ENCODE data around the gene NOL4L.
"Not testable (repeated sequence)": the region's sequence is repeated elsewhere in the genome, so short reads cannot be mapped to it uniquely, and the experiment has no call there.

NOL4L gene

DNA sequence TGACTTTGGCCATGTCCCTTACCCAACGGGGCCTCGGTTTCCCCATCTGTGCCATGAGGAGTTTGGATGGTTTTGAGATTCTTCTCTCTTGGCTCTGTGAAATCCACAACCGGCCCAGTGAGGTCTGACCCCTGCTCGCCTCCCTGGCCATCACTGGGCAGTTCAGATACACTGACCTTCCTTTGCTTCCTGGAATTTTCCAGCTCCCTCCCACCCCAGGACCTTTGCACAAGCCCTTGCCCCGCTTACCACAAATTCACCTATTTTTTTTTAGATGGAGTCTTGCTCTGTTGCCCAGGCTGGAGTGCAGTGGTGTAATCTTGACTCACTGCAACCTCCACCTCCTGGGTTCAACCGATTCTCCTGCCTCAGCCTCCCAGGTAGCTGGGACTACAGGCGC, 12.6 kb upstream of the NOL4L start:
- in situ Hi-C loops (cut with MboI; ENCODE audit: low sequenced_read_pairs): no loop called here

DNA sequence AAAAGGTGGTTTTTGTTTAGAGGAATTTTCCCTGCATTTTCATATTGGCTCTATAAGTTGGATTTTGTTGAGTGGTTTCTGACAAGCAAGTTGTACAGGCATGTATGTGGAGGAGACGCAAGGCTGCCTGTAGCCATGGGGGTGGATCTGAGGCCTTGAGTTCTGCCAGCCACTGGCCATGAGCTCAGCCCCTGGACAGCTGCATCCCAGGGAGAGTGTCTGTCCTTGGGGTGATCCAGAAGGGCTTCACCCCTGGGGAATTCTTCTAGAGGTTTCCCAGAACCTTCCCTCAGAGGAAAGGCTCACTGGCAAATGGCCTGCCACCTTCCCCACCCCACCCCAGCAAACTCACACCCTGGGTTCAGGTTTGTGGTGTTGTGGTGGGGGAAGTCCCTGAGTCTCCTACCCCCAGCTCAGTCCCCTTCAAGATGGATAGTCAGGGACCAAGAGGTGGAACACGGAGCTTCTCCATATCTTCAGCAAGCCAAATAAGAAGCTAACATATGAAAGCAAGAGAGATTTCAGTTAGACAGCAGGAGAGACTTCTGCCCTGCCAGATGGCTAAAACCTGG, 11.6 kb upstream of the NOL4L start:
- in situ Hi-C loops (cut with MboI; ENCODE audit: low sequenced_read_pairs): no loop called here

DNA sequence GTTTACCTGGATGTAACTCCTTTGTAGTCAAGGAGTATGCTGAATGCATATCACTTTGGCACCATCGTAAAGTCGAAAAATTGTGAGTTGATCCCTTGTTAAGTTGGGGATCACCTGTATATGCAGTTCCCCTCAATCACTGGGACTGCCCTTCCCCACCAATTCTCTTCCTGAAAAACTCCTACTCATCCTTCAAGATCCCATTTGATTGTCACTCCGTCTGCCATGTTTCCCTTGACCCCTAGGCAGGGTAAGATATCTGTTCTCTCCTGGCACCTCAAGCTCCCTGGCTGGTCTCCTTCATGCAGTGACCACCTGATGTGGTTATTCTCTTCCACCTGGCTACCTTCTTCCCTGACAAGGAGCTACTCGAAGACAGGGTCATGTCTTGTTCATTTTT, 10.0 kb upstream of the NOL4L start:
- in situ Hi-C loops (cut with MboI; ENCODE audit: low sequenced_read_pairs): no loop called here

DNA sequence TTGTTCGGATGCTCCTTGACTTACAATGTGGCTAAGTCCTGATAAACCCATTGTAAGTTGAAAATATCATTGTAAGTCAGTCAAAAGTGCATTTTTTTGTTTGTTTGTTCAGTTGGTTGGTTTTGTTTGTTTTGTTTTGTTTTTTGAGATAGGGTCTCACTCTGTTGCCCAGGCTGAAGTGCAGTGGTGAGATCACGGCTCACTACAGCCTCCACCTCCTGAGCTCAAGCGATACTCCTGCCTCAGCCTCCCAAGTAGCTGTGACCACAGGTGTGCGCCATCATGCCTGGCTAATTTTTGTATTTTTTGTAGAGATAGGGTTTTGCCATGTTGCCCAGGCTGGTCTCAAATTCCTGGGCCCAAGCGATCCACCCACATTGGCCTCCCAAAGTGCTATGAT, 9.5 kb upstream of the NOL4L start:
- in situ Hi-C loops (cut with MboI; ENCODE audit: low sequenced_read_pairs): not testable (repeated sequence)

DNA sequence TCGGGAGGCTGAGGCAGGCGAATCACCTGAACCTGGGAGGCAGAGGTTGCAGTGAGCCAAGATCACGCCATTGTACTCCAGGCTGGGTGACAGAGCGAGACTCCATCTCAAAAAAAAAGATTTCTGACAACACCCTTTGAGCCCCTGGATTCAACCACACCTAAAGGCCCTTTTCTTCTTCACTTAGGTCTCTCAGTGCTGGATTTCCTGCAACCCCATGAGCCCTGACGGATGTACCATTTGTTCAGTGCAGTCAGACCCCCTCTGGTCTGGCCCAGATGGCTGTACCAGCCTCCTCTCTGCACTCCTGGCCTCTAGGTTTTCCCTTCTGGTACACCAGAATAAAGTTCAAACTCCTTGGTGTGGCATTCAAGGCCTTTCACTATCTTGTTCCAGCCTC, 9.1 kb upstream of the NOL4L start:
- in situ Hi-C loops (cut with MboI; ENCODE audit: low sequenced_read_pairs): no loop called here

DNA sequence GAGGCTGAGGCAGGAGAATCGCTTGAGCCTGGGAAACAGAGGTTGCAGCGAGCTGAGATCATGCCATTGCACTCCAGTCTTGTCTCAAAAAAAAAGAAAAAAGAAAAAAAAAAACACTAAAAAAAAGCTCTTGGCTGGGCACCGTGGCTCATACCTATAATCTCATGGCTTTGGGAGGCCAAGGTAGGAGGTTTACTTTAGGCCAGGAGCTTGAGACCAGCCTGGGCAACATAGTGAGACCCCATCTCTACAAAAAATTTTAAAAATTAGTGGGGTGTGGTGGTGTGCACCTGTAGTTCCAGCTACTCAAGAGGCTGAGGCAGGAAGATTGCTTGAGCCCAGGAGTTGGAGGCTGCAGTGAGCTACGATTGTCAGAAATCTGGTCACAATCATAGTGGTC, 7.5 kb upstream of the NOL4L start:
- in situ Hi-C loops (cut with MboI; ENCODE audit: low sequenced_read_pairs): not testable (repeated sequence)

DNA sequence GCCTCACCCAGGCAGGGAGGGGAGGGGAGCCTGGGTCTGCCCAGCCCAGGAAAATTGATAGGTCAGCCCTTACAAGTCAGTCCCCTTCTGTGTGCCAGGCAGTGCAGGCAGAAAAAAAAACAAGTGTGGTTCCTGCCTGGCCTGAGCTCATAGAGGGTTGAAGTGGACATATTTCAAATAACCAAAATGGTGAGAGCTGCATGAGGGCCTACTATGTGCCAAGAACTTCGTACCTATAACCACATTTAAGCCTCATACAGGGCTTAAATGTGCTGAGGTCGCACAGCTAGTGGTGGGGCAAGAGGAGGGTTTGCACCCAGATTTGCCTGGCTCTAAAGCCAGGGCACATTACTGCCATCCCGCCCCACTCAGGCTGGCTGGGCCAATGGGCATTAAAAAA, 6.9 kb upstream of the NOL4L start:
- in situ Hi-C loops (cut with MboI; ENCODE audit: low sequenced_read_pairs): no loop called here

DNA sequence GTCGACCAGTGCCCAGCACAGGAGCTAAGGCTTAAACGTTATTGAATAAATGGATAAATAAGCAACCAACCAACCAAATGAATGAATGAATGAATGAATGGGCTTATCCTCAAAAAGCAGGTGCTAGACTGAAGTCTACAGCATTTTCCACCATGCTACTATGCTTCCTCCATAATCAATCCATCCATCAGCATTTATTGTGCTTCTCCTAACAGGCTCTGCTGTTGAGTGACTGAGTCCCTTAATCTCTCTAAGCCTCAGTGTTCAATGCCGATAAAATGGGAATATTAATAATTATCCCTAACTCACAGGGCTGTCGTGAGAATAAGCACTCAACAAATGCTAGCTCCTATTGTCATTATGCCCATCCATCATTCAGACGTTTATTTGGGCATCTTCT, 4.6 kb upstream of the NOL4L start:
- in situ Hi-C loops (cut with MboI; ENCODE audit: low sequenced_read_pairs): no loop called here

DNA sequence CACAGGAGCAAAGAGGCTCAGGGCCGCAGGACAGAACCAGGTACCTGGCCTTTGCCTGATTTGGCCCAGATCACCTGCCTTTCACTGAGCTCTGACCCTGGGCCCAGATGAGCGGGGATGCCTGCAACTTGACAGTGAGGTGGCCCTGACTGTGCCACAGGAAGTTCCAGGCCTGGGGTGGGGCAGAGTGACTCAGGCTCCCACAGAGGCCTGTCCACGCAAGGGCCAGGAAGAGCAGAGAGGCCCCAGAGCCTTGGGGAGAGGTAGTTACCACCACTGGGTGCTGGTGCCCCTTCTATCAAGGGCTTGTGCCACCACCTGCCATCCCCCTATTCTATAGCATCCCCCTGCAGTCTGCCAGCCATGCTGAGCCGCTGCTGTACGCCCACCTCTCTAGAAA, 4.1 kb upstream of the NOL4L start:
- in situ Hi-C loops (cut with MboI; ENCODE audit: low sequenced_read_pairs): no loop called here

DNA sequence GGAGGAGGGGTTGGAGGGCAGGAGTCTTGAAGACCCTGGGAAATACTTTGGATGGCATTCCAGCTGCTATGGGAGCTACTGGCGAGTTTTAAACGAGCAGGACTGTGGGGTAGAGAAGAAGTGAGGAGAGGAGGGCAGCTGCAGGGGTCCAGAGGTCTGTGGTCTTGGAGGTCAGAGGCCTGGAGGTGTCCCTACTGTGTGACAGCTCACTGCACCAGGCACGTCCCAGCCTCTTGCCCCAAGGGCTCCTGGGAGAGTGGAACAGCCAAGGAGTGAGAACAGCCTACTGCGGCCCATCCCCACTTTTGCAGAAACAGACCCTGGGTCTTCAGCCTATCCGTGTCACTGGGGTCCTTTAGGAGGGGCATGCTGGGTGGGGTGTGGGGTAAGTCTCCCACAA, 2.9 kb upstream of the NOL4L start:
- in situ Hi-C loops (cut with MboI; ENCODE audit: low sequenced_read_pairs): no loop called here

DNA sequence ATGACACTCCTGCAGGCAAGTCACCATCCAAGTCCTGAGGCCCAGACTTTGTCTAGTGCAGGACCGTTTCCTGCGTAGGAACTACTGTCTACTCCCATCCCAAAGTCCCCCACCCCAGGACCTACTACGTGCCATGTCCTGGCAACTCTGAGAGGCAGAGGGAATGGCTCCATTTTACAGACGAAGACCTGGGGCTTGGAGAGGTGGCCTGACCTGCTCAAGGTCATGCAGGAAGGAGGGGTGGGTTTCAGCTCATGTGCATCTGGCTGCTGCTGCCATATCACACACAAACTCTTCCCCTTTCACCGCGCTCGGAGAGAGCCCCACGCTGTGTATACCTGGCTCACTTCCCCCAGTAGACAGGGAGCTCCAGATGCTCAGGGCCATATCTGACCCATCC, 1.2 kb upstream of the NOL4L start:
- in situ Hi-C loops (cut with MboI; ENCODE audit: low sequenced_read_pairs): no loop called here

DNA sequence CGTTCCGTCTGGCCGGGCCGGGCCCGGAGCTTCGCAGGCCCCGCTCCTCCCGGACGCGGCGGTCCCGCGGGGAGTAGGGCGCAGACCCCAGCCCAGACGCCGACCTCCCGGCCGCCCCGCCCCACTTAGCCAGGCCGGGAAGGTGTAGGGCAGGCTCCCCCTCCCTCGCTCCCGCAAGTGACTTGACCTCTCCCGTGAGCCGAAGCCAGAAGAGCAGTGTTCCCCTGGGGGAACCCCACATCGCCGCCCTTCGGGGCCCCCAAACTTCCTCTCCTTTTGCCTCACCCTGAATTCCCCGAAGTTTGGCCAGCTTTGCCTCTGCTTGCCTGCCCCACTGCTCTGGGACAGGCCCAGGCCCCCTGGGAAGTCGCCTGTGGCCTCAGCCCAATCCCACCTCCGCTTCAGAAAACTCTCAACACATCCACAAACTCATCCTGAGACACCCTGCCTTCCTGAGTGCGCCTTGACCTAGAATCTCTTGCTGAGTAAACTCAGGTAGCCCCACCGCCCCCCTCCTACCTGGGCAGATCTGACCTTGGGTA, 524 bp upstream of the NOL4L start:
- in situ Hi-C loops (cut with MboI; ENCODE audit: low sequenced_read_pairs): no loop called here

DNA sequence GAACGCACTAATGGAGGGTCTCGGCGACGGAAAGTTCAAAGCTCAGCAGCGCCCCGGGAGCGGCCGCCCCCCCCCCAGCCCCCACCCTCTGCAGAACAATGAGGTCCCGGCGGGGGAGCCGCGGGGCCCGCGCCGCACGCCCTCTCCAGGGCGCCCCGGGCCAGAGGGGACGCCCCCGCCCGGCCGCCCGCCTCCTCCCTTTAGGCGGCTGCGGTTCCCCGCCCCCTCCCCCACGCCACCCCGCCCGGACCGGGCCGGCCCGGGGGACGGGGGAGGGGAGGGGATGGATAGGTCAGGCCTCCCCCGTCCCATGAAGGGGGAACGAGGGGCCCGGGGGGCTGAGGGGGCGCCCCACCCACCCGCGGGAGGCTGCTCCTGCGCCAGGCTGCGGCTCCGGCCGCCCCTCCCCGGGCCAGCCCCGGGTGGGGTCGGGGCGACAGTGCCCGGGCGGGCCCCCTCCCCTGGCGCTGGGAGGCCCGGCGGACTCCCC, 1.5 kb downstream of the NOL4L start:
- in situ Hi-C loops (cut with MboI; ENCODE audit: low sequenced_read_pairs): no loop called here

DNA sequence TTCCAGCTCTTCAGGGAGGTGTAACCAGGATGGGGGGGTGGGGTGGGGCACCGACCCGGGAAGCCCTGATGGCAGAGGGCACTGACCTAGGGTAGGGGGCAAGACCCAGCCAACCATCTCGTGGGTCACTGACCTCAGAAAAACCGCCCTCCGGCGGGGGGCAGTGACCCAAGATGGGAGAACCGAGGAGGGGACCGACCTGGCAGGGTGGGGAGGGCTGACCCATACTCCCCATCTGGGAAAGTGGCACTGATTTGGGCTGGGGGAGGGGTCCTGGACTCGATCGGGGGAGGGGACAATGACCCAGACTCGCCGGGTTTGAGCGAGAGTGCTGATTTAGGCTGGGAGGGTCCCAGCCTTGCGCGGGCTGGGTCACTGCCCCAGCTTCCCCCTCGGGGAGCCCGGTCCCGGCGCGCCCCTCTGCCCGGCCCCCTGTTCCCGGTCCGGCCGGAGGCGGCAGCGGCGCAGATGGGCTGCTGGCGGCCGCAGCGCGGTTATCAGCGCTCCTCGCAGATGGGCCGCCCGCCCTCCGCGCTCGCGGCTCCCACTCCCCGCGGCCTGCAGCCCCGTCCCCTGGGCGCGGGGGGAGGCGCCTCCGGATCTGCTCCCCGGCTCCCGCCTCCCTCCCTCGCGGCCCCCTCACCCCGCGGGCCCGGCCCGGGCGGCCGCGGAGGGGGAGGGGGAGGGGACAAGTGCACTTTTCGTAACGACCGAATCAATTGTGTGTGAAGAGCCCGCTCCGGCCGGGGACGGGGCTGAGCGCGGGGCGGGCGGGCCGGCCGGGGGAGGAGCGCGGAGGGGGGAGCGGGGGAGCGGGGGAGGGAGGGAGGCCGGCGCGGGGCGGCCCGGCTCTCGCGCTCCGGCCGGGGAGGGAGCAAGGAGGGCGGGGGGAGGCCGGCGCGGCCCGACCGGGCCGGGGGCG, 2.2 kb downstream of the NOL4L start:
- in situ Hi-C loops (cut with MboI; ENCODE audit: low sequenced_read_pairs): no loop called here

DNA sequence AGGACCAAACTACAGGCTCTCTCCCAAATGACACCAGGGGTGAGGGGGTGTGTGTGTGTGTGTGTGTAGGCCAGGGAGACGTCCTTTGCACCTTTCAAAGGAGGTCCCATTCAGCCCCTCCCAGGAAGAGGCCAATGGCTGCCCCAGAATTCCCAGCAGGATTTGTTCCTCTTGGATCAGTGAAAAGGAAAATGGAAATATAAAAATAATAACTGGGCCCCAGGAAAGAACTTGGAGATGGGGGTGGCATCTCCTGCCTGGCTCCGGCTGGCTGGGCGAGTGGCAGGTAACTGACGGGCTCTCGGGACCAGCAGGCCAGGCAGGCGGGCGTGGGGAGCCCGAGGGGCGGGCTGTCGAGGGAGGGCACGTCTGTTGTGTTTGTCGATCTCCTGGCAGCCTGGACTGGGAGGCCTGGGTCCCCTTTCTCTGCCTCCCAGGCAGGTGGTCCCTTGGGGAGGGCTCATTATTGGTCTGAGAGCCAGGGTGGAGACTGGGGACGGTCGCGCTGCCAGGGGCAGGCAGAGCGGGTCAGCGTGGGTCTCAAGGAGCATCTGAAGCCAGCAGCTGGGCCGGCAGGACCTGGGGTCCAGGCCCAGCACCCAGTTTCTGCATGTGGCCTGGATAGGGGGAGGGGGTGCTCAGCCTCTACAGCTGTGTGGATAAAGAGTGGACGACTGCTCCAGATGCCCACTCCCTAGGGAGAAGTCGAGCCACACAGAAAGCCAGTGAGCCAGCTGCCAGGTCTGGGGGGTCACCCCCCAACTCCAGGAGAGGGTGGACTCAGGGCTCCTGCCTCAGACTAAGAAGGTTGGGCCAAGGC, 3.1 kb downstream of the NOL4L start:
- in situ Hi-C loops (cut with MboI; ENCODE audit: low sequenced_read_pairs): no loop called here

DNA sequence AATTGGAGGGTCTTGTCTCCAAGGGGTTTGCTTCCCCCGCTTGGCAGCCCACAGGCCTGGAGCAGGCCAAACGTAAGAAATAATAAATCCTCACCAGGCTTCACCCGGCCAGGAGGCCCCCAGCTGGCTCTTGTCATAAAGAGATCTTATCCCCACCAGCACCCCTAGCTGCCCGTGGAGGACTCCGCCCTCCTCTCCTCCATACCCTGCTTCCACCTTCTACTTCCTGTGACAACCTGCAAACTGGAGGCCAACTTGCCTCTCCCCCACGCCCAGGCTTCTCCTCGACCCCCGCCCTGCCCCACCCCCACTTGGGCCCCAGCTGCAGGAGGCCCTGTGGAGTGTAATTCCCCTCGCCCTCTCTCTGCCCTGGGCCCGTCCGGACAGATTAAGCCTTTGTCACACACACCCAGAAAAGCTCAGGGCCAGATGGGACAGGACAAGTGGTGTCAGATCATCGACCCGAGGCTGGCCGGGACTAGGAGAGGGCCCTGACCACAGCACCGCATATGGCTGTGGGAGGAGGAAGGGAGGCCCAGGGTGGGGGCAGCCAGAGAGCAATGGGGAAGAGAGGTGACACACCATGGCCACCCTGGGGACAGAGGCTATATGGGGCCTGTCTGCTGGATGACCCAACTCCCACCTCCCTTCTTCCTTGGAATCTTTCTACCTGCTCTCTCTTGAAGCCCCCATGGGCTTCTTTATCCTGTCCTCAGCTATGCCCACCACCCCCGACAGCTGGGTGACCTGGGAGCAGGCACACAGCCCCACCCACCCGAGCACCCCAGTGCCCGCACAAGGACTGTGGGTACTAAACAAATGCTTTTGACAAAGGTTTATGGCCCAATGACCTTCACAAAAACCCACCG, 3.9 kb downstream of the NOL4L start:
- in situ Hi-C loops (cut with MboI; ENCODE audit: low sequenced_read_pairs): no loop called here

DNA sequence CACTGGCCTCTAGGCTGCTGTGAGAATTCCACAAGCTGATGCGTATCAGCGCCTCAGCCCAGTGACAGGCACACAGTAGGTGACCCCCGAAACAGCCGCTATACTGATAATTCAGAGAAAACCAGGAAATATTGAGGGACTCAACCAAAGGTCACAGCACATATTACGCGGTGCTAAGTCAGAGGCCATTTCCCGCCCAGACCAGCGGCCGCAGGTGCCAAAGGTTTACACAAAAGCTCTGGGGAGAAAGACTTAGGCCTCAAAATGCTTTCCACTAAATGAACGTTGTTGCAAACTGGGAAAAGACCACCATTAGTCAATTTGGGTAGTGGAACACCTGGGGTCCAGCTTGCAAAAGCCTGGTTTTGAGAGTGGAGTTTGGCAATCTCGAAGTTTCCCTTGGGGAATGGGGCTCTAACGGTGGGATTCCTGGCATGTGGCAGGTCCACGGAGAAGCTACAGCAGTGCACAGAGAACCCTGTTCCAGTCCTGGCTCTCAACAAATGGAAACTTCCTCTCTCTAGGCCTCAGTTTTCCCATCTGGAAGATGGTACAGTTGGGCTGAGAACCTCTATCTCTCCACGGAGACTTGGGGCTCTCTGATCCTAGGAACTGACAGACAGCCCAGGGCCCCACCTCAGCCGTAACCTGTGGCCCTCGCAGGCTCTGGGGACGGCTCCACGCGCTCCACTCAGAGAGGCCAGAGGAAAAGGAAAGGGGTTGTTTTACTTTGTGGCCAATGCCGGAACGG, 4.7 kb downstream of the NOL4L start:
- in situ Hi-C loops (cut with MboI; ENCODE audit: low sequenced_read_pairs): no loop called here

DNA sequence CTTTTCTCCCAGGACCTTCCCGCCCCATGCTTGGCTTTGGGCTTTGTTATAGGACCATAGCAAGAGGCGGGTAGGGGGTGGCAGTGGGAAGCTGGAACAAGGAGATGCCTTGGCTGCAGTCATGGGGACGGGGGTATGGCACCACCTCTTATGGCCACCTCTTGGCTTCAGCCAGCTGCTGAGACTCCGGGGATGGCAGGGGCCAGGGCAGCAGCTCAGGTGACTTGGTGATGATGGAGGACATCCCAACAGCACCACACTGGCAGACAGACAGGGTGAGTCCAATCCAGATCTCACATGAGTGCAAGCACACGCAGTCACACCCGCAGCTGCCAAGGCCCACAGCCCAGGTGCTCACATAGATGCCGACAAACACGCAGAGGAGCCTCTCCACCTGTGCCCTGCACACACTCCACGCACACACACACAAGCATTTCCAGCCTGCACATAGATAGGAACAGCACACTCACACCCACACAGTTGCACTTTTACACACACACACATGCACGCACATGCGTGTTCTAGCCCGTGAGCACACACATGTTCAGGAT, 6.2 kb downstream of the NOL4L start:
- in situ Hi-C loops (cut with MboI; ENCODE audit: low sequenced_read_pairs): no loop called here

DNA sequence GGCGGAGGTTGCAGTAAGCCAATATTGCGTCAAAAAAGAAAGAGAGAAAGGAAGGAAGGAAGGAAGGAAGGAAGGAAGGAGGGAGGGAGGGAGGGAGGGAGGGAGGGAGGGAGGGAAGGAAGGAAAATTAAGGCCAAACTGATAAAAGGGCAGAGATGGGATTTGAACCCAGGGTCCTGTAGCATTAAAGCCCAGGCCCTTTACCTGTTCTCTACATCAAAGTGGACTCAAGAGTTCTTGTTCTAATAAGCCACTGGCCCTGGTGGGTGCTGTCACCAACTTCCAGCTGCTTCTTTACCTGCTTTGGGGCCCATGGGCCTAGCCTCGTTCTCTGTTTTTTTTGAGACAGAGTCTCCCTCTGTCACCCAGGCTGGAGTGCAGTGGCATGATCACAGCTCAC, 7.1 kb downstream of the NOL4L start:
- in situ Hi-C loops (cut with MboI; ENCODE audit: low sequenced_read_pairs): not testable (repeated sequence)

Measured in HL-60/S4 (cell line).